NCI-H2227 (cell line): ENCODE measurements around the gene ANKRD65.
"Not testable (repeated sequence)": the region's sequence is repeated elsewhere in the genome, so short reads cannot be mapped to it uniquely, and the experiment has no call there.

Source experiments
- DNase-seq: peaks from one replicate; lab custom pipeline; 2025; ENCODE audit not compliant: unreplicated experiment; lab: John Stamatoyannopoulos, UW

The ANKRD65 gene

GRCh38 chr1:1418464-1419362, 2.4 kb downstream of the ANKRD65 start:
- no peak for DNase-seq

DNA sequence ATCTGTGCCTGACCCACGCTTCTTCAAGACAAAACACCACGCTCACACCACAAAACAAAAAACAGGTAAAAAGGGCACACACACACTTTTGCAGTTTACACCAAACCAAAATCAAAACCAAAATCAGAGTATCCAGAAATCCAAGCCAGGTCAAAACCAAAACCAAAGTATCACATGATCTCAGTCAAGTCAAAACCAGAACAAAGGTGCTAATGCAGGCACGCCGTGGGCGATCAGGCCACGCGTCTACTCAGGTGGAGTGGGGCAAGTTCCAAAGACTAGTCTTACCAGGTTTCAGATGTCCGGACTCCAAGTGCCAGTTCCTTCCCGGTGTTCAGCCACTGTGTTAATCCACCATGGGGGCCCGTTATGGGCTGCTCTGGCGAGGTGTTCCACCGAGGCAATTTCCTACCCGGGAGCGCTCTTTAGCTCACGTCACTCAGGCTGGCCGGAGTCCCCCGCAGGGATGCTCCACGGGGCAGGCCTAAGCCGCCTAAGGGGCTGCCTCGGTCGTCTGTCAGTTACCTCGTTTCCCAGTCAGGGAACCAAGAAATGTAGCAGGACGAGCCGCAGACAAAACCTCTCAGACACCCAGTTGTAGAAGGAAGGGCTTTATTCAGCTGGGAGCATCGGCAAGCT, 3.1 kb downstream of the ANKRD65 start:
- not testable (repeated sequence) for DNase-seq

GRCh38 chr1:1417396-1417795, 3.7 kb downstream of the ANKRD65 start:
- not testable (repeated sequence) for DNase-seq

- no peak for DNase-seq
These were observed 5.3 kb downstream of the ANKRD65 start for GRCh38 chr1:1415751-1416150.

GRCh38 chr1:1412311-1412902, 8.7 kb downstream of the ANKRD65 start:
- not testable (repeated sequence) for DNase-seq

- no peak for DNase-seq
These were observed 9.4 kb downstream of the ANKRD65 start for GRCh38 chr1:1411626-1412025.

DNA sequence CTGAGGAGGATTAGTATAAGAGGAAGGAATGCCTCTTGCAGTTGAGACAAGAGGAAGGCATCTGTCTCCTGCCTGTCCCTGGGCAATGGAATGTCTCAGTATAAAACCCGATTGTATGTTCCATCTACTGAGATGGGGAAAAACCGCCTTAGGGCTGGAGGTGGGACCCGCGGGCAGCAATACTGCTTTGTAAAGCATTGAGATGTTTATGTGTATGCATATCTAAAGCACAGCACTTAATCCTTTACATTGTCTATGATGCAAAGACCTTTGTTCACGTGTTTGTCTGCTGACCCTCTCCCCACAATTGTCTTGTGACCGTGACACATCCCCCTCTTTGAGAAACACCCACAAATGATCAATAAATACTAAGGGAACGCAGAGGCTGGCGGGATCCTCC, 10.8 kb downstream of the ANKRD65 start:
- not testable (repeated sequence) for DNase-seq

GRCh38 chr1:1407636-1408318, 13.3 kb downstream of the ANKRD65 start:
- peak; percentile 56 for DNase-seq

DNA sequence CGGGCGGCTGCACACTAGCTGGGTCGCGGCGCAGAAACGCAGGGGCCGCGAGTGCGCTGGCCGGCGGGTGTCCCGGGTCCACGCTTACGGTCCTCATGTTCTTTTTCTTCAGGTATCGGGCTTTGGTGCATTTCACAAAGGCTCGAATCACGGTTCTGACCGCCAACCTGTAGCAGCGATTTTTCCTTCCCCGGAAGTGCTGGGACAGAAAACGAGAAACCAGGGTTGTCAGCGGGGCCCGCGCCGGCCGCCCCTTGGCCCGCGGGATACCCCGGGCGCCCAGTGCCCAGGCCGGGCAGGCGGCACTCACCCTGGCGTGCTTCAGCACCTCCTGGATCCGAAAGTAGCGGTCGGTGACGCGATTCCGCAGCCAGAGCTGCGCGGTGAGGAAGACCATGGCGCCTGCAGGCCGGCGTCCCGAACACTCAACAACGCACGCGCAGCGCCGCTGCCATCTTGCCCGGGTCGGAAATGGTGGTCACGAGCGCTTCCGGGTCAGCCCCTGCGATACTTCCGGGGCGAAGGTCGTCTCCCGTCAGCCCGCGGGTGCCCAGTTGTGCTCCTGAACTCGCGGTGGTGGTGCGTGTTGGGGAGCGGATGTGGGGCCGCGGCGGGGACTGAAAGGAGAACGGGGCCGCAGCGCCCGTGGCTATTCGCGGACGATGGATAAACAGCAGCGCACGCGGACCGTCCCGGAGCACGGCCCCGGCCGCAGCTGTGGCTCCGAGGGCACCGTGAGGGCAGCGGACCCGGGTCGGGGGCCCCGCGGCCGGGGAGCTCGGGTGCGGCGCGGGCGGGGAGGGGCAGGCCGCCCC, 14.0 kb downstream of the ANKRD65 start, which contains the start of gene MRPL20:
Gene MRPL20, minus strand, starts transcription at position 473 of the 815 bp plus-strand sequence. Its CDS starts 76 bp downstream, at position 397.
- DNase-seq = peak; percentile 97

GRCh38 chr1:1406101-1406820, 14.8 kb downstream of the ANKRD65 start:
- DNase-seq = peak; percentile 48

DNA sequence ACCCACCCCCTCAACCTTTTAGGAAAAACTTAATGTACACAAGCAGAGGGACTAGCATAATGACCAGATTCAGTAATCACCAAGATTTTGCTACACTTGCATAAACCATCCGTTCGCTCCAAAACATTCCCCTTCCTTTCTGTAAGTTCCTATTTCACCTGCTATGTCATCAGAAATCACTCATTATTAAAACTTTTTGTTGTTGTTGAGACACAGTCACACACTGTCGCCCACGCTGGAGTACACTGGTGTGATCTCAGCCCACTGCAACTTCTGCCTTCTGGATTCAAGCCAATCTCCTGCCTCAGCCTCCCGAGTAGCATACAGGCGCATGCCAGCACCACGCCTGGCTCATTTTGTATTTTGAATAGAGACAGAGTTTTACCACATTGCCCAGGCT, 17.4 kb downstream of the ANKRD65 start:
- no peak for DNase-seq

- not testable (repeated sequence) for DNase-seq
These were observed 18.1 kb downstream of the ANKRD65 start for GRCh38 chr1:1402901-1403392.

DNA sequence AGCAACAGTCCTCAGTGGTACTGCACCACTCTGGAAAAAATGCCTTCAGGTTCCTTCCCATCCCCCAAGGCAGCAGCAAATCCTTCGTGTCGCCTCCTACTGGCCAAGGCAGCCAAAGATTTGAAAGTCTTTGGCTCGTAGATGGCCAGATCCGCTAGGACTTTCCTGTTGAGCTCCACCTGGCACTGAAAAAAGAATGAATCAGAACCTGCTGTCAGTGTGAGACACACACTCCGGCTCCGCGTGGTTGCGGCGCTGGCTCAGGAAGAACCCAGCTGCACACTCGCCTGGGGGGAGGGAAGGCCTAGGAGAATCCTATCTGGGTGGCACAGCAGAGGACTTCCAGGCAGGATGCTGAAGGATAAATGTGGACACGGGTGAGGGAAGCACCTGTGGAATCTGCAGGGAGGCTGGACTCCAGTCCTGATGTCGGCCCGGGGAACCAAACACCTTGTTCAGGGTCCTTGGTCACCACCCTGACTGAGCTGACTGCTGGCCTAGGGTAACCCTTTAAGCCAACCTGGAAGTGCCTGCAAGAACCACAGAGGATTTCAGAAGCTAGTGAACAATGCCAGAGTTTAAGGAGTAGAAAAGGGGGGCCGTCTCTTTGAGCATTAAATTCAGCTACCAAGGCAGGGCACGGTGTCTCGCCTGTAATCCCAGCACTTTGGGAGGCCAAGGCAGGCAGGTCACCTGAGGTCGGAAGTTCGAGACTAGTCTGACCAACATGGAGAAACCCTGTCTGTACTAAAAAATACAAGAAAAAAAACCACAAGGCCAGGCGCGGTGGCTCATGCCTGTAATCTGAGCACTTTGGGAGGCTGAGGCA, 18.8 kb downstream of the ANKRD65 start:
- peak; percentile 69 for DNase-seq

GRCh38 chr1:1401457-1402010, 19.5 kb downstream of the ANKRD65 start:
- DNase-seq = no peak

DNA sequence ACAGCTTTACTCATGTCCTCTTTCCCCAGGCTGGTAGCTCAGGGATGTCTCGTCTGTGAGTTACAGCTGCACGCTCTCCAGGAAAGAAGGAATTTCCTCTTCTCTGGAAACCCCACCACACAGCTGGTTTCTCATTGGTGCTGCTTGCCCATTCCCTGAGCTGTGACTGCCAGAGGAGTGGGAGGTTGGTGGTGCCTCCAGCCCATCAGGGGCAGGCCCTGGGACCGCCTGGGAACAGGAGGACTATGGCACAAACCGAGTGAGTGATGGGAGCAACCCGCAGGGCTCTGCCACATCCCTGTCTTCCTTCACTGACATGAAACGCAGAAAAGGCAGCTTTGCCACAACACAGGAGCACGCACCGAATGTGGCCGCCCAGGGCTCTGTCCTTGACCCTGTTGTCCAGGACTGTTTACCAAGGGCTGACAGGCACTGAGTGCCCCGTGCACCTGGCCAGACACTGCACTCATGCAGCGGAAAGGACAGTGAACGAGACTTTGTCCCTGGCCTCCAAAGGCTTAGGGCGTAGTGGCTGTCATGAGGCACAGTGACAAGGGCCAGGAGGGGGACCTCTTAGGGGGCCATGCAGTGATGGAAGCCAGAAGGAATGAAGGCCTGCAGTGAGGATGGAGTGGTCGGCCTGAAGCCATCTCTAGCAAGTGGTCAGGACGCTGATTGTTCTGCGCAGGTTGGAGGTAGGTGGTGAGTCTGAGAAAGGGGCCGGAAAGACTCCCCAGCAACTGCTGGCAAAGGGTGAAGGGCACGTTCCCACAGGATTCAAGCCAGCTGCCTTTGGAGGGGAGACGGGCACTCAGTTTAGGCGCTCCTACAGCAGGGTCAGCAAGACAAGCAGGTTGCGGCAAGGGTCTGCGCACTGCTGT, 20.3 kb downstream of the ANKRD65 start:
- no peak for DNase-seq

DNA sequence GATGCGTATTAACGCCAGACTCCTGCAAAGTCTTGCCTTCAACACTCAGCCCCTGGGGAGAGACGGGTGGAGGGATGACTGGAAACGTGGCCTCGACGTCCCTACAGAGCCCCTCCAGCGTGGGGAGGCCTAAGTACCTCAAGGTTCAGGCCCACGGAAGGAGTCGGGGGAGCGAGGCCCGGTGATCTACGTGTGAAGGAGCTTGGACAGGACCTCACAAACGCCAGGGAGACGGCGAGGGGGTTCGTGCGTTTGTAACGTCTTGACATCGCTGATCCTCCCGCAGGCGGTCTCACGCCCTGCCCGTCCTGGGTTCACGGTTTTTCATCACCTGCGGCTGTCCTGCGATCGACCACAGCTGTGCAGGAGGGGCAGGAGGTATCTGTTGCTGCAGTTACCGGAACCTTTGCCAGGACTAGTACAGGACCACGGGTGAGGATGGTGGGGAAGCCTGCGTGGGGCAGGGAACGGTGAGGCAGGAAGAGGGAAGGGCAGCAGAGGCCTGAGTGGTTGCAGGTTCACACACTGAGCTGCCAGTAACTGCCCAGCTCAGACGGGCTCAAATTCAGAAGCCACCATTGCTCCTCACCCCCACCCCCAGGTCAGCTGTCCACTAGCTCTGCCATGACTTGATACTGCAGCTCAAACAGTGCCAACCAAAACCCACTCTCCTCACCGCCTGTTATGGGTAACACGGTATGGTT, 21.1 kb downstream of the ANKRD65 start:
- peak; percentile 59 for DNase-seq
